GM12878 (cell line): ENCODE measurements around the gene FLT1. TPM values are rescaled to one million over a fixed set of nuclear protein-coding genes. Genes with fewer than 3 reads are reported as not detected.

Experiments used
- ATAC-seq: fragments of 200-7000 bp; cut with Tn5 transposase; 3 replicates; pipeline ENCODE4 v1.9.1; 2020; ENCODE audit warnings: mild to moderate bottlenecking, moderate library complexity
- BruUV-seq: library from RNA; stranded (reverse); fragments of 400-500 nt; replicated peaks from 2 replicates; lab custom pipeline; 2021; lab: Mats Ljungman, UMichigan
- CTCF ChIA-PET: fragments of 300-600 bp; sonication (Branson Sonifier 250); formaldehyde crosslinking; extraction: SDS; loops from one replicate; lab custom pipeline; 2021; ENCODE audit warnings: inconsistent platforms; lab: Yijun Ruan, JAX
- POLR2A ChIA-PET: fragments of 350-600 bp; formaldehyde crosslinking; extraction: SDS; loops from one replicate; lab custom pipeline; 2021; ENCODE audit warnings: inconsistent platforms; lab: Charles Lee
- RAD21 ChIA-PET: fragments of 300-600 bp; sonication (Branson Sonifier 250); formaldehyde crosslinking; loops from one replicate; lab custom pipeline; 2023; ENCODE audit warnings: antibody characterized with exemption; ENCODE audit not compliant: unreplicated experiment; lab: Charles Lee
- SMC1A ChIA-PET: fragments of 300-600 bp; sonication (Branson Sonifier 250); formaldehyde crosslinking; loops from one replicate; lab custom pipeline; 2023; ENCODE audit not compliant: unreplicated experiment, uncharacterized antibody; lab: Charles Lee
- DNase-seq: peaks from one replicate; pipeline ENCODE4 v3.0.0-alpha.2; 2011; ENCODE audit warnings: low read depth, low spot score
- FAIRE-seq: peaks from 3 replicates; lab custom pipeline; 2011; peaks lifted over from hg19 to GRCh38; lab: Jason Lieb, UNC
- H2AFZ ChIP-seq: 2 replicates; pipeline ENCODE4 v1.6.0; 2011; ENCODE audit warnings: low read depth, low read length, control low read depth; ENCODE audit not compliant: control insufficient read depth
- H3K27ac ChIP-seq: 2 replicates; pipeline ENCODE4 v1.5.1; 2011; ENCODE audit warnings: control low read depth; ENCODE audit not compliant: control insufficient read depth, insufficient read depth
- H3K27me3 ChIP-seq, 2 experiments: replicated peaks in 1 of 2; 2 replicates each; pipeline versions ENCODE4 v1.6.0 to v1.6.1; 2011; ENCODE audit warnings: low read length in 1 of 2; ENCODE audit not compliant: control insufficient read depth in 2 of 2, insufficient read depth in 2 of 2
- H3K36me3 ChIP-seq, 2 experiments: 2 replicates each; pipeline ENCODE4 v1.5.1; 2011; ENCODE audit warnings: low read length in 1 of 2; ENCODE audit not compliant: control insufficient read depth in 2 of 2, insufficient read depth in 2 of 2
- H3K4me1 ChIP-seq: 2 replicates; pipeline ENCODE4 v1.6.1; 2011; ENCODE audit warnings: mild to moderate bottlenecking, low read length, moderate library complexity, mixed read lengths; ENCODE audit not compliant: control insufficient read depth, insufficient read depth
- H3K4me2 ChIP-seq: 2 replicates; pipeline ENCODE4 v1.6.0; 2011; ENCODE audit warnings: control low read depth; ENCODE audit not compliant: control insufficient read depth, insufficient read depth
- H3K4me3 ChIP-seq: fragments of 200-600 bp; sonication (generic); 2 replicates; pipeline ENCODE4 v1.5.1; 2016
- H3K79me2 ChIP-seq: 2 replicates; pipeline ENCODE4 v1.6.0; 2011; ENCODE audit warnings: low read length; ENCODE audit not compliant: control insufficient read depth, insufficient read depth
- H3K9ac ChIP-seq: 2 replicates; pipeline ENCODE4 v1.8.0; 2011; ENCODE audit warnings: low read length, control low read depth, mixed read lengths; ENCODE audit not compliant: control insufficient read depth, insufficient read depth
- H3K9me3 ChIP-seq: replicated peaks from 3 replicates; pipeline ENCODE4 v1.5.1; 2011; ENCODE audit warnings: mild to moderate bottlenecking, low read length; ENCODE audit not compliant: control insufficient read depth, insufficient read depth
- H4K20me1 ChIP-seq: 2 replicates; pipeline ENCODE4 v1.6.0; 2011; ENCODE audit not compliant: control insufficient read depth, insufficient read depth
- CHD2 ChIP-seq: IDR thresholded peaks from 2 replicates; pipeline ENCODE4 v1.6.1; 2011; ENCODE audit warnings: low read depth, low read length, improper control_type of control experiment, borderline replicate concordance
- MAX ChIP-seq: IDR thresholded peaks from 2 replicates; pipeline ENCODE4 v1.6.1; 2012; ENCODE audit warnings: low read depth, low read length, improper control_type of control experiment
- NFYA ChIP-seq: IDR thresholded peaks from 2 replicates; pipeline ENCODE4 v1.6.1; 2011; ENCODE audit warnings: low read depth, mild to moderate bottlenecking, low read length, improper control_type of control experiment, borderline replicate concordance
- SP1 ChIP-seq: IDR thresholded peaks from one replicate; pipeline ENCODE4 v1.6.1; 2011; ENCODE audit warnings: low read depth, low read length
- YBX1 ChIP-seq: fragments of 450-650 bp; IDR thresholded peaks from 2 replicates; pipeline ENCODE4 v1.6.1; 2016; ENCODE audit warnings: antibody characterized with exemption
- WGBS: methylation state at CpG from one replicate; pipeline ENCODE4 v1.1.6; 2016; ENCODE audit warnings: low lambda C conversion rate; ENCODE audit not compliant: insufficient replicate concordance, insufficient coverage; ENCODE audit errors: missing lambda C conversion rate; 5-methylcytosine and 5-hydroxymethylcytosine counted together
- in situ Hi-C: fragments of 300-500 bp; cut with MboI; formaldehyde crosslinking; loops from 9 replicates; pipeline ENCODE4 v1.14.3; 2018; ENCODE audit warnings: mixed read lengths
- intact Hi-C: fragments of 100-400 bp; cut with micrococcal nuclease; formaldehyde crosslinking; loops from one replicate; pipeline ENCODE4 v1.14.2; 2022; ENCODE audit not compliant: unreplicated experiment
- polyA plus RNA-seq, 11 experiments: library from polyadenylated mRNA; depleted of rRNA in 4 of 11; unstranded in 6 of 11; stranded (reverse) in 5 of 11; fragments of >200 nt; fragmentation: Nextera tagmentation in 4 of 11; fragmentation: Illumina TruSeq in 1 of 11; extraction: Ambion mirVana in 4 of 11; extraction: Trizol in 1 of 11; gene quantifications; 1 replicate in 1 of 11; 2 replicates in 10 of 11; pipeline versions ENCODE4 v1.2.1 to v1.2.3, GENCODE V29; 2011 to 2016; ENCODE audit warnings: inconsistent platforms in 2 of 11, missing spikeins in 2 of 11, low read depth in 1 of 11
- total RNA-seq, 4 experiments: library from RNA; depleted of rRNA in 3 of 4; stranded (reverse); fragments of >200 nt in 3 of 4; fragmentation: Illumina TruSeq in 1 of 4; extraction: Trizol in 1 of 4; gene quantifications; 2 replicates each; pipeline versions ENCODE4 v1.2.1 to v1.2.3, GENCODE V29; 2013 to 2021

The FLT1 gene
- total and polyA plus RNA-seq, 10 of the 15 experiments (the other 5 are each of a cell fraction or from before 2014, with no cell fraction given), result 0.55 to 5.6 (median 0.84) TPM

GRCh38 chr13:28327373-28328270 is 167.3 kb downstream of the FLT1 start:
- ATAC-seq, result no peak
- intact Hi-C loops, result loop anchor here (10.0 kb wide), 1 partner anchor 147 kb away; no protein-coding TSS in a partner anchor
- no peaks in the 10 kb centered on the region for H3K27me3 ChIP-seq
- TF ChIP-seq NFYA (no peak), CHD2 (no peak), SP1 (no peak), MAX (no peak), YBX1 (no peak)
- no peak overlapping the region for H2AFZ ChIP-seq
- no peaks in the 10 kb centered on the region for H3K4me1 ChIP-seq
- in situ Hi-C loops, result no loop called here
- H3K27ac ChIP-seq, result no peak overlapping the region
- no peak overlapping the region for H3K9ac ChIP-seq
- 78% methylated on average over 14 of the region's 14 CpGs for WGBS
- no peaks in the 10 kb centered on the region for H4K20me1 ChIP-seq
- no peak for FAIRE-seq
- no peaks in the 10 kb centered on the region for H3K36me3 ChIP-seq
- POLR2A ChIA-PET, result no interaction called here
- H3K4me2 ChIP-seq, result no peak overlapping the region
- H3K79me2 ChIP-seq, result no peaks in the 10 kb centered on the region
- SMC1A ChIA-PET, result interaction anchor here (1.1 to 1.3 kb wide), 4 partner anchors 221 to 328 kb away, joined by 3 to 4 read pairs (median 4); no protein-coding TSS in a partner anchor
- RAD21 ChIA-PET, result interaction anchor here (1.0 to 1.3 kb wide), 2 partner anchors 331 to 469 kb away, joined by 3 to 5 read pairs; partner anchors contain the start of gene POMP
- CTCF ChIA-PET, result interaction anchor here (1.4 to 2.2 kb wide), 2 partner anchors 309 to 471 kb away, joined by 4 to 8 read pairs; no protein-coding TSS in a partner anchor
- no peak overlapping the region for H3K4me3 ChIP-seq
- BruUV-seq, result no TSS peak
- no peak for DNase-seq
- no peaks in the 10 kb centered on the region for H3K9me3 ChIP-seq
